Muscle of back (tissue), 10 donors: ENCODE measurements around the gene CEP72. TPM values are rescaled to one million over a fixed set of nuclear protein-coding genes. Genes with fewer than 3 reads are reported as not detected.

Experiments
- polyA plus RNA-seq, 10 donors: library from polyadenylated mRNA; unstranded; fragments of 120-200 nt; gene quantifications; one replicate each; pipeline ENCODE4 v1.2.1, GENCODE V29; 2013; ENCODE audit not compliant: insufficient read length in 10 of 10

The CEP72 gene
- polyA plus RNA-seq, 10 donors = 3.0 to 6.5 (median 3.9) TPM

Other genes starting within 250 kb of the CEP72 start
- 10 to 100 TPM; 30.3 to 35.9 (median 34.0) TPM for gene EXOC3, start 169.2 kb upstream of the CEP72 start, polyA plus RNA-seq
- 1 to 10 TPM; 1.3 to 3.3 (median 1.9) TPM for gene SLC9A3, start 87.9 kb upstream of the CEP72 start, polyA plus RNA-seq
- gene TPPP, start 81.0 kb downstream of the CEP72 start, polyA plus RNA-seq = 10 to 100 TPM in 1 of 10 donors, 1 to 10 TPM in 9; 4.0 to 12.3 (median 8.0) TPM
- 10 to 100 TPM in 6 of 10 donors, 1 to 10 TPM in 4; 4.6 to 37.2 (median 10.9) TPM for gene ZDHHC11B, start 172.4 kb downstream of the CEP72 start, polyA plus RNA-seq
- 10 to 100 TPM in 2 of 10 donors, 1 to 10 TPM in 8; 3.9 to 25.0 (median 7.9) TPM for gene ZDHHC11, start 238.6 kb downstream of the CEP72 start, polyA plus RNA-seq